ENCODE measurements around the gene UROS. TPM values are rescaled to one million over a fixed set of nuclear protein-coding genes. Genes with fewer than 3 reads are reported as not detected.

UROS gene
- total RNA-seq, 2 experiments from 2014 or later: 35.9 to 38.3 TPM

- H3K36me3 Mint-ChIP-seq (ENCODE audit: low read depth): no peaks in the 10 kb centered on the region
- H3K4me1 Mint-ChIP-seq: no peaks in the 10 kb centered on the region
- peaks cover 1% of the 10 kb centered on the region for H3K27me3 Mint-ChIP-seq
- no peaks in the 10 kb centered on the region for H3K9me3 Mint-ChIP-seq
- ChIA-PET POLR2A (no interaction called here), CTCF (no interaction called here)
- H3K4me3 Mint-ChIP-seq: no peak within 1 kb of the TSS
- DNase-seq: no peak
- H3K27ac Mint-ChIP-seq: no peak within 1 kb of the TSS
Observed at GRCh38 chr10:125775491-125776106, 47.5 kb downstream of the UROS start, which contains the start of gene MMP21. Gene MMP21 (minus strand): TSS chr10:125775821. CDS start chr10:125775821, 0 bp downstream.

GRCh38 chr10:125774581-125775191 lies 48.4 kb downstream of the UROS start:
- H3K4me1 Mint-ChIP-seq: no peaks in the 10 kb centered on the region
- CTCF ChIA-PET: no interaction called here
- peaks cover 1% of the 10 kb centered on the region for H3K27me3 Mint-ChIP-seq
- no peak overlapping the region for H3K27ac Mint-ChIP-seq
- no peak for DNase-seq
- no peaks in the 10 kb centered on the region for H3K9me3 Mint-ChIP-seq
- no peak overlapping the region for H3K4me3 Mint-ChIP-seq
- H3K36me3 Mint-ChIP-seq (ENCODE audit: low read depth): no peaks in the 10 kb centered on the region
- POLR2A ChIA-PET: no interaction called here

- H3K9me3 Mint-ChIP-seq: no peaks in the 10 kb centered on the region
- no peaks in the 10 kb centered on the region for H3K4me1 Mint-ChIP-seq
- no peak for DNase-seq
- H3K27me3 Mint-ChIP-seq: peaks cover 1% of the 10 kb centered on the region
- H3K36me3 Mint-ChIP-seq (ENCODE audit: low read depth): peaks cover 3% of the 10 kb centered on the region
- POLR2A ChIA-PET: no interaction called here
- H3K27ac Mint-ChIP-seq: no peak overlapping the region
- no peak overlapping the region for H3K4me3 Mint-ChIP-seq
- CTCF ChIA-PET: no interaction called here
Observed at GRCh38 chr10:125773687-125774543, 49.1 kb downstream of the UROS start.

- H3K36me3 Mint-ChIP-seq (ENCODE audit: low read depth): peaks cover 3% of the 10 kb centered on the region
- no peak for DNase-seq
- peaks cover 1% of the 10 kb centered on the region for H3K27me3 Mint-ChIP-seq
- H3K9me3 Mint-ChIP-seq: no peaks in the 10 kb centered on the region
- H3K4me3 Mint-ChIP-seq: no peak overlapping the region
- ChIA-PET POLR2A (no interaction called here), CTCF (no interaction called here)
- H3K4me1 Mint-ChIP-seq: no peaks in the 10 kb centered on the region
- H3K27ac Mint-ChIP-seq: no peak overlapping the region
Observed at GRCh38 chr10:125772864-125773180, 50.2 kb downstream of the UROS start.

- H3K4me3 Mint-ChIP-seq: no peak overlapping the region
- no peaks in the 10 kb centered on the region for H3K9me3 Mint-ChIP-seq
- no peak for DNase-seq
- CTCF ChIA-PET: interaction anchor here (0.6 kb wide), 1 partner anchor 91 kb away, joined by 5 read pairs; no protein-coding TSS in a partner anchor
- H3K36me3 Mint-ChIP-seq (ENCODE audit: low read depth): peaks cover 4% of the 10 kb centered on the region
- H3K27me3 Mint-ChIP-seq: peaks cover 1% of the 10 kb centered on the region
- H3K4me1 Mint-ChIP-seq: no peaks in the 10 kb centered on the region
- POLR2A ChIA-PET: interaction anchor here (1.3 kb wide), 1 partner anchor 54 kb away, joined by 3 read pairs; no protein-coding TSS in a partner anchor
- H3K27ac Mint-ChIP-seq: no peak overlapping the region
Observed at GRCh38 chr10:125772112-125772863, 50.8 kb downstream of the UROS start.

- Mint-ChIP-seq H3K4me3 (no peak overlapping the region), H3K9me3 (no peaks in the 10 kb centered on the region), H3K36me3 (ENCODE audit: low read depth) (peaks cover 12% of the 10 kb centered on the region), H3K27ac (no peak overlapping the region), H3K27me3 (peaks cover 1% of the 10 kb centered on the region), H3K4me1 (no peaks in the 10 kb centered on the region)
- ChIA-PET CTCF (no interaction called here), POLR2A (interaction anchor here (1.3 kb wide), 1 partner anchor 55 kb away, joined by 3 read pairs; no protein-coding TSS in a partner anchor)
- DNase-seq: no peak
Observed at GRCh38 chr10:125770844-125771243, 52.2 kb downstream of the UROS start.

GRCh38 chr10:125769175-125769574 lies 53.9 kb downstream of the UROS start:
- peaks cover 27% of the 10 kb centered on the region for H3K36me3 Mint-ChIP-seq (ENCODE audit: low read depth)
- ChIA-PET POLR2A (no interaction called here), CTCF (no interaction called here)
- no peak overlapping the region for H3K27ac Mint-ChIP-seq
- H3K4me1 Mint-ChIP-seq: no peaks in the 10 kb centered on the region
- H3K9me3 Mint-ChIP-seq: no peaks in the 10 kb centered on the region
- no peak overlapping the region for H3K4me3 Mint-ChIP-seq
- DNase-seq: no peak
- no peaks in the 10 kb centered on the region for H3K27me3 Mint-ChIP-seq

- H3K4me1 Mint-ChIP-seq: no peaks in the 10 kb centered on the region
- peaks cover 34% of the 10 kb centered on the region for H3K36me3 Mint-ChIP-seq (ENCODE audit: low read depth)
- no peaks in the 10 kb centered on the region for H3K27me3 Mint-ChIP-seq
- ChIA-PET CTCF (no interaction called here), POLR2A (no interaction called here)
- H3K4me3 Mint-ChIP-seq: no peak overlapping the region
- H3K27ac Mint-ChIP-seq: no peak overlapping the region
- no peaks in the 10 kb centered on the region for H3K9me3 Mint-ChIP-seq
- no peak for DNase-seq
Observed at GRCh38 chr10:125768219-125768855, 54.7 kb downstream of the UROS start.

GRCh38 chr10:125766511-125766910 lies 56.5 kb downstream of the UROS start:
- H3K27ac Mint-ChIP-seq: no peak overlapping the region
- ChIA-PET CTCF (interaction anchor here (0.9 kb wide), 1 partner anchor 30 kb away, joined by 3 read pairs; no protein-coding TSS in a partner anchor), POLR2A (interaction anchor here (1.7 kb wide), 1 partner anchor 56 kb away, joined by 4 read pairs; the partner anchor contains the start of genes BCCIP and UROS)
- peaks cover 47% of the 10 kb centered on the region for H3K36me3 Mint-ChIP-seq (ENCODE audit: low read depth)
- no peaks in the 10 kb centered on the region for H3K9me3 Mint-ChIP-seq
- no peak for DNase-seq
- H3K4me3 Mint-ChIP-seq: no peak overlapping the region
- H3K4me1 Mint-ChIP-seq: no peaks in the 10 kb centered on the region
- no peaks in the 10 kb centered on the region for H3K27me3 Mint-ChIP-seq

GRCh38 chr10:125765835-125766234 lies 57.2 kb downstream of the UROS start:
- Mint-ChIP-seq H3K4me1 (no peaks in the 10 kb centered on the region), H3K4me3 (no peak overlapping the region), H3K9me3 (no peaks in the 10 kb centered on the region), H3K27me3 (no peaks in the 10 kb centered on the region), H3K27ac (no peak overlapping the region), H3K36me3 (ENCODE audit: low read depth) (peaks cover 50% of the 10 kb centered on the region)
- DNase-seq: no peak
- POLR2A ChIA-PET: interaction anchor here (1.7 kb wide), 1 partner anchor 57 kb away, joined by 4 read pairs; the partner anchor contains the start of genes BCCIP and UROS
- CTCF ChIA-PET: no interaction called here

- peaks cover 60% of the 10 kb centered on the region for H3K36me3 Mint-ChIP-seq (ENCODE audit: low read depth)
- H3K27ac Mint-ChIP-seq: no peak overlapping the region
- CTCF ChIA-PET: no interaction called here
- H3K27me3 Mint-ChIP-seq: no peaks in the 10 kb centered on the region
- no peaks in the 10 kb centered on the region for H3K9me3 Mint-ChIP-seq
- H3K4me3 Mint-ChIP-seq: no peak overlapping the region
- DNase-seq: no peak
- no peaks in the 10 kb centered on the region for H3K4me1 Mint-ChIP-seq
- POLR2A ChIA-PET: no interaction called here
Observed at GRCh38 chr10:125762692-125763648, 60.1 kb downstream of the UROS start.

- no peak for DNase-seq
- Mint-ChIP-seq H3K4me3 (no peak overlapping the region), H3K4me1 (no peaks in the 10 kb centered on the region), H3K9me3 (no peaks in the 10 kb centered on the region), H3K27me3 (no peaks in the 10 kb centered on the region), H3K27ac (no peak overlapping the region), H3K36me3 (ENCODE audit: low read depth) (peaks cover 64% of the 10 kb centered on the region)
- POLR2A ChIA-PET: no interaction called here
- CTCF ChIA-PET: no interaction called here
Observed at GRCh38 chr10:125761961-125762360, 61.1 kb downstream of the UROS start.

Measured in activated CD4-positive, alpha-beta memory T cell treated with anti-CD3 and anti-CD28 coated beads, Interleukin-2, amount 10 ng/mL, durations not matched to agents 7 days and 5 days (primary cell).